Smooth muscle cell (in vitro differentiated cells): ENCODE measurements around the gene PFN3. TPM values are rescaled to one million over a fixed set of nuclear protein-coding genes. Genes with fewer than 3 reads are reported as not detected.

Source experiments
- DNase-seq: peaks from one replicate; lab custom pipeline; 2025; ENCODE audit not compliant: unreplicated experiment; lab: John Stamatoyannopoulos, UW
- H2AFZ ChIP-seq: fragments of 200-600 bp; sonication (generic); 2 replicates; pipeline ENCODE4 v1.6.0; 2016; ENCODE audit warnings: antibody characterized with exemption, low read depth, mild to moderate bottlenecking
- H3F3A ChIP-seq: fragments of 200-600 bp; sonication (generic); 2 replicates; pipeline ENCODE4 v1.6.0; 2017; ENCODE audit warnings: antibody characterized with exemption, low read depth
- H3K27ac ChIP-seq: fragments of 200-600 bp; sonication (generic); 2 replicates; pipeline ENCODE4 v1.5.1; 2016; ENCODE audit warnings: low read depth, mild to moderate bottlenecking
- H3K27me3 ChIP-seq: fragments of 200-600 bp; sonication (generic); 2 replicates; pipeline ENCODE4 v1.6.1; 2016; ENCODE audit warnings: low read depth, mild to moderate bottlenecking
- H3K36me3 ChIP-seq: fragments of 200-600 bp; sonication (generic); 2 replicates; pipeline ENCODE4 v1.5.1; 2016; ENCODE audit warnings: low read depth
- H3K4me1 ChIP-seq: fragments of 200-600 bp; sonication (generic); 2 replicates; pipeline ENCODE4 v1.5.1; 2016; ENCODE audit warnings: low read depth
- H3K4me2 ChIP-seq: fragments of 200-600 bp; sonication (generic); 2 replicates; pipeline ENCODE4 v1.6.0; 2016; ENCODE audit warnings: mild to moderate bottlenecking
- H3K4me3 ChIP-seq: fragments of 200-600 bp; sonication (generic); 2 replicates; pipeline ENCODE4 v1.5.1; 2016; ENCODE audit warnings: mild to moderate bottlenecking
- H3K79me2 ChIP-seq: fragments of 200-600 bp; sonication (generic); 2 replicates; pipeline ENCODE4 v1.6.0; 2016; ENCODE audit warnings: low read depth, mild to moderate bottlenecking
- H3K9ac ChIP-seq: fragments of 200-600 bp; sonication (generic); 2 replicates; pipeline ENCODE4 v1.6.0; 2016; ENCODE audit warnings: low read depth
- H3K9me3 ChIP-seq: fragments of 200-600 bp; sonication (generic); replicated peaks from 2 replicates; pipeline ENCODE4 v1.5.1; 2016; ENCODE audit warnings: low read depth
- H4K20me1 ChIP-seq: fragments of 200-600 bp; sonication (generic); 2 replicates; pipeline ENCODE4 v1.6.0; 2016; ENCODE audit warnings: low read depth
- WGBS: methylation state at CpG from one replicate; pipeline ENCODE4 v1.1.7; 2016; ENCODE audit warnings: low lambda C conversion rate; 5-methylcytosine and 5-hydroxymethylcytosine counted together
- polyA plus RNA-seq: library from polyadenylated mRNA; unstranded; fragments of >200 nt; fragmentation: Nextera tagmentation; extraction: Ambion mirVana; gene quantifications from 2 replicates; pipeline ENCODE4 v1.2.1, GENCODE V29; 2016
- total RNA-seq: library from RNA; depleted of rRNA; stranded (reverse); fragments of >200 nt; gene quantifications from 2 replicates; pipeline ENCODE4 v1.2.3, GENCODE V29; 2014
- TF ChIP-seq, protein P1 (sequence below): fragments of 200-600 bp; sonication (generic); IDR thresholded peaks from 2 replicates; pipeline ENCODE4 v1.5.1; 2017; ENCODE audit warnings: borderline replicate concordance, mild to moderate bottlenecking, antibody characterized with exemption; ENCODE audit not compliant: insufficient read depth, poor library complexity, severe bottlenecking

The PFN3 gene
- total and polyA plus RNA-seq, 2 experiments from 2014 or later, result not detected

- WGBS, result 7% methylated on average over 55 of the region's 55 CpGs
- Histone ChIP-seq H4K20me1 (peaks cover 23% of the 10 kb centered on the region), H2AFZ (peak within 1 kb of the TSS; percentile 88), H3K4me1 (peaks cover 12% of the 10 kb centered on the region), H3K4me3 (peak within 1 kb of the TSS; percentile 78), H3F3A (no peaks in the 10 kb centered on the region), H3K9ac (peak within 1 kb of the TSS; percentile 89), H3K4me2 (peak within 1 kb of the TSS; percentile 92), H3K27ac (peak within 1 kb of the TSS; percentile 85), H3K36me3 (no peaks in the 10 kb centered on the region), H3K27me3 (no peaks in the 10 kb centered on the region), H3K79me2 (peaks cover 44% of the 10 kb centered on the region), H3K9me3 (no peaks in the 10 kb centered on the region)
- TF ChIP-seq, protein P1, sequence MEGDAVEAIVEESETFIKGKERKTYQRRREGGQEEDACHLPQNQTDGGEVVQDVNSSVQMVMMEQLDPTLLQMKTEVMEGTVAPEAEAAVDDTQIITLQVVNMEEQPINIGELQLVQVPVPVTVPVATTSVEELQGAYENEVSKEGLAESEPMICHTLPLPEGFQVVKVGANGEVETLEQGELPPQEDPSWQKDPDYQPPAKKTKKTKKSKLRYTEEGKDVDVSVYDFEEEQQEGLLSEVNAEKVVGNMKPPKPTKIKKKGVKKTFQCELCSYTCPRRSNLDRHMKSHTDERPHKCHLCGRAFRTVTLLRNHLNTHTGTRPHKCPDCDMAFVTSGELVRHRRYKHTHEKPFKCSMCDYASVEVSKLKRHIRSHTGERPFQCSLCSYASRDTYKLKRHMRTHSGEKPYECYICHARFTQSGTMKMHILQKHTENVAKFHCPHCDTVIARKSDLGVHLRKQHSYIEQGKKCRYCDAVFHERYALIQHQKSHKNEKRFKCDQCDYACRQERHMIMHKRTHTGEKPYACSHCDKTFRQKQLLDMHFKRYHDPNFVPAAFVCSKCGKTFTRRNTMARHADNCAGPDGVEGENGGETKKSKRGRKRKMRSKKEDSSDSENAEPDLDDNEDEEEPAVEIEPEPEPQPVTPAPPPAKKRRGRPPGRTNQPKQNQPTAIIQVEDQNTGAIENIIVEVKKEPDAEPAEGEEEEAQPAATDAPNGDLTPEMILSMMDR, result no peak
- peak; percentile 59 for DNase-seq
Measured at GRCh38 chr5:177351392-177352329, 48.8 kb downstream of the PFN3 start, which contains the start of gene LMAN2. Gene LMAN2 (minus strand): TSS chr5:177351668. CDS start chr5:177351647, 21 bp downstream.

- Histone ChIP-seq H2AFZ (peak overlapping the region; percentile 88), H3K4me3 (peak overlapping the region; percentile 78), H3K79me2 (peaks cover 52% of the 10 kb centered on the region), H3K27me3 (no peaks in the 10 kb centered on the region), H3K36me3 (no peaks in the 10 kb centered on the region), H3K4me2 (peak overlapping the region; percentile 92), H3K27ac (peak overlapping the region; percentile 85), H4K20me1 (peaks cover 31% of the 10 kb centered on the region), H3K9me3 (no peaks in the 10 kb centered on the region), H3K9ac (peak overlapping the region; percentile 89), H3K4me1 (peaks cover 12% of the 10 kb centered on the region), H3F3A (no peaks in the 10 kb centered on the region)
- no peak for DNase-seq
- 20% methylated on average over 19 of the region's 19 CpGs for WGBS
- TF ChIP-seq, protein P1, result no peak
Measured at GRCh38 chr5:177350776-177351391, 49.6 kb downstream of the PFN3 start.

Other genes starting within 250 kb of the PFN3 start
- gene RAB24, start 96.9 kb downstream of the PFN3 start, total RNA-seq, result 15.3 and 41.8 TPM in 2 replicates
- gene RAB24, start 96.9 kb downstream of the PFN3 start, polyA plus RNA-seq, result 46.4 and 49.5 TPM in 2 replicates
- 132 and 197 TPM in 2 replicates for gene PRELID1, start 96.9 kb downstream of the PFN3 start, total RNA-seq
- 264 and 268 TPM in 2 replicates for gene PRELID1, start 96.9 kb downstream of the PFN3 start, polyA plus RNA-seq
- gene MXD3, start 88.8 kb downstream of the PFN3 start, total RNA-seq, result 8.6 and 16.9 TPM in 2 replicates
- gene MXD3, start 88.8 kb downstream of the PFN3 start, polyA plus RNA-seq, result 14.9 and 15.6 TPM in 2 replicates
- gene LMAN2, start 49.0 kb downstream of the PFN3 start, total RNA-seq, result 178 and 241 TPM in 2 replicates
- gene LMAN2, start 49.0 kb downstream of the PFN3 start, polyA plus RNA-seq, result 236 and 253 TPM in 2 replicates
- gene RGS14, start 42.7 kb downstream of the PFN3 start, total RNA-seq, result 6.0 and 38.5 TPM in 2 replicates
- 23.3 and 23.8 TPM in 2 replicates for gene RGS14, start 42.7 kb downstream of the PFN3 start, polyA plus RNA-seq
- not detected in 2 replicates for gene SLC34A1, start 16.2 kb downstream of the PFN3 start, total RNA-seq
- not detected in 2 replicates for gene SLC34A1, start 16.2 kb downstream of the PFN3 start, polyA plus RNA-seq
- gene F12, start 8.9 kb upstream of the PFN3 start, total RNA-seq, result 1.8 and 3.6 TPM in 2 replicates
- 10.4 and 15.0 TPM in 2 replicates for gene F12, start 8.9 kb upstream of the PFN3 start, polyA plus RNA-seq
- gene GRK6, start 26.0 kb upstream of the PFN3 start, total RNA-seq, result 13.3 and 20.8 TPM in 2 replicates
- gene GRK6, start 26.0 kb upstream of the PFN3 start, polyA plus RNA-seq, result 28.5 and 33.8 TPM in 2 replicates
- gene PRR7, start 46.2 kb upstream of the PFN3 start, total RNA-seq, result 6.5 and 6.7 TPM in 2 replicates
- gene PRR7, start 46.2 kb upstream of the PFN3 start, polyA plus RNA-seq, result 31.9 and 33.6 TPM in 2 replicates
- 116 and 121 TPM in 2 replicates for gene DBN1, start 73.0 kb upstream of the PFN3 start, total RNA-seq
- gene DBN1, start 73.0 kb upstream of the PFN3 start, polyA plus RNA-seq, result 194 and 202 TPM in 2 replicates
- gene PDLIM7, start 96.9 kb upstream of the PFN3 start, total RNA-seq, result 172 and 235 TPM in 2 replicates
- gene PDLIM7, start 96.9 kb upstream of the PFN3 start, polyA plus RNA-seq, result 511 and 635 TPM in 2 replicates
- 0.58 and 1.5 TPM in 2 replicates for gene DOK3, start 109.2 kb upstream of the PFN3 start, total RNA-seq
- 1.4 and 3.5 TPM in 2 replicates for gene DOK3, start 109.2 kb upstream of the PFN3 start, polyA plus RNA-seq
- 77.2 and 90.0 TPM in 2 replicates for gene DDX41, start 116.3 kb upstream of the PFN3 start, total RNA-seq
- gene DDX41, start 116.3 kb upstream of the PFN3 start, polyA plus RNA-seq, result 72.5 and 80.4 TPM in 2 replicates
- 28.3 and 36.5 TPM in 2 replicates for gene FAM193B, start 153.9 kb upstream of the PFN3 start, total RNA-seq
- gene FAM193B, start 153.9 kb upstream of the PFN3 start, polyA plus RNA-seq, result 42.8 and 58.2 TPM in 2 replicates
- 211 and 224 TPM in 2 replicates for gene TMED9, start 191.5 kb upstream of the PFN3 start, total RNA-seq
- gene TMED9, start 191.5 kb upstream of the PFN3 start, polyA plus RNA-seq, result 611 and 662 TPM in 2 replicates
- gene B4GALT7, start 199.5 kb upstream of the PFN3 start, total RNA-seq, result 34.6 and 41.5 TPM in 2 replicates
- gene B4GALT7, start 199.5 kb upstream of the PFN3 start, polyA plus RNA-seq, result 55.8 and 72.8 TPM in 2 replicates